K562 (cell line): Measurements from ENCODE around the gene CRYBG2. TPM values are rescaled to one million over a fixed set of nuclear protein-coding genes. Genes with fewer than 3 reads are reported as not detected.

ENCODE experiments used
- ATAC-seq: fragments of 200-7000 bp; cut with Tn5 transposase; 3 replicates; pipeline ENCODE4 v1.9.1; 2020; ENCODE audit warnings: moderate library complexity
- BruUV-seq: library from RNA; stranded (reverse); fragments of 400-500 nt; replicated peaks from 2 replicates; lab custom pipeline; 2021; lab: Mats Ljungman, UMichigan
- CTCF ChIA-PET: fragments of 300-600 bp; formaldehyde crosslinking; extraction: SDS; loops from one replicate; lab custom pipeline; 2021; ENCODE audit warnings: low intra/inter-chr PET ratio; lab: Yijun Ruan, JAX
- POLR2A ChIA-PET: fragments of 300-600, 350-650 bp; sonication (Branson Sonifier 250); formaldehyde crosslinking; extraction: SDS; loops from one replicate; lab custom pipeline; 2021; ENCODE audit warnings: antibody characterized with exemption, inconsistent platforms; lab: Yijun Ruan, JAX
- DNase-seq, 4 experiments: peaks; one replicate each; pipeline versions ENCODE4 v3.0.0 to v3.0.0-alpha.2; 2011 to 2018; ENCODE audit warnings: low spot score in 3 of 4, mixed read lengths in 3 of 4; ENCODE audit errors: extremely low read depth in 1 of 4
- FAIRE-seq: peaks from 2 replicates; lab custom pipeline; 2011; peaks lifted over from hg19 to GRCh38; lab: Jason Lieb, UNC
- H2AFZ ChIP-seq: 2 replicates; pipeline ENCODE4 v1.6.0; 2011; ENCODE audit warnings: low read depth, low read length, control low read depth, inconsistent platforms
- H3K27ac ChIP-seq: fragments of 200-600 bp; 3 replicates; pipeline ENCODE4 v1.8.0; 2011; ENCODE audit warnings: low read depth, mild to moderate bottlenecking, control low read depth, inconsistent platforms, low read length, moderate library complexity, mixed read lengths; ENCODE audit errors: extremely low read depth
- H3K27me3 ChIP-seq, 2 experiments: fragments of 300-600 bp in 1 of 2; 2 replicates in 1 of 2; 3 replicates in 1 of 2; pipeline versions ENCODE4 v1.6.0 to v1.8.0; 2011; ENCODE audit warnings: inconsistent platforms in 2 of 2, low read length in 2 of 2, mild to moderate bottlenecking in 1 of 2, mixed read lengths in 1 of 2, moderate library complexity in 1 of 2; ENCODE audit not compliant: control insufficient read depth in 2 of 2, insufficient read depth in 2 of 2
- H3K36me3 ChIP-seq: fragments of 300-600 bp; 3 replicates; pipeline ENCODE4 v1.8.0; 2011; ENCODE audit warnings: mild to moderate bottlenecking, low read length, inconsistent platforms; ENCODE audit not compliant: control insufficient read depth, insufficient read depth
- H3K4me1 ChIP-seq, 2 experiments: fragments of 200-600 bp in 1 of 2; replicated peaks in 1 of 2; 2 replicates in 1 of 2; 3 replicates in 1 of 2; pipeline versions ENCODE4 v1.5.1 to v1.8.0; 2011; ENCODE audit warnings: inconsistent platforms in 2 of 2, low read length in 2 of 2, mild to moderate bottlenecking in 1 of 2, mixed read lengths in 1 of 2, moderate library complexity in 1 of 2; ENCODE audit not compliant: control insufficient read depth in 2 of 2, insufficient read depth in 2 of 2
- H3K4me2 ChIP-seq: 2 replicates; pipeline ENCODE4 v1.6.1; 2011; ENCODE audit warnings: low read length, control low read depth, inconsistent platforms, mixed read lengths; ENCODE audit not compliant: insufficient read depth
- H3K4me3 ChIP-seq: fragments of 200-600 bp; sonication (generic), shearing (Covaris generic); 2 replicates; pipeline ENCODE4 v1.5.1; 2016; ENCODE audit warnings: control low read depth, inconsistent platforms
- H3K79me2 ChIP-seq: fragments of 200-600 bp; 3 replicates; pipeline ENCODE4 v1.8.0; 2011; ENCODE audit warnings: low read length, inconsistent platforms; ENCODE audit not compliant: control insufficient read depth, insufficient read depth
- H3K9ac ChIP-seq, 2 experiments: 2 replicates each; pipeline versions ENCODE4 v1.6.0 to v1.6.1; 2011; ENCODE audit warnings: low read depth in 2 of 2, low read length in 2 of 2, control low read depth in 1 of 2, inconsistent platforms in 1 of 2, mild to moderate bottlenecking in 1 of 2, mixed read lengths in 1 of 2; ENCODE audit not compliant: insufficient read depth in 1 of 2
- H3K9me1 ChIP-seq: one replicate; pipeline ENCODE4 v1.6.0; 2011; ENCODE audit warnings: inconsistent platforms, mild to moderate bottlenecking, low read length, moderate library complexity; ENCODE audit not compliant: control insufficient read depth, insufficient read depth
- H3K9me3 ChIP-seq: replicated peaks from 2 replicates; pipeline ENCODE4 v1.5.1; 2011; ENCODE audit warnings: low read depth, low read length, inconsistent platforms; ENCODE audit not compliant: control insufficient read depth, insufficient read depth
- H4K20me1 ChIP-seq: replicated peaks from 2 replicates; pipeline ENCODE4 v1.6.1; 2011; ENCODE audit warnings: low read length, inconsistent platforms, mixed read lengths; ENCODE audit not compliant: control insufficient read depth, insufficient read depth
- AFF4 ChIP-seq: sonication (generic); formaldehyde crosslinking; IDR thresholded peaks from 2 replicates; pipeline ENCODE4 v1.8.0; 2023; ENCODE audit warnings: mild to moderate bottlenecking, missing genetic modification reagents
- BRCA1 ChIP-seq, 2 experiments: fragments of 450-650 bp in 1 of 2; sonication (generic) in 1 of 2; formaldehyde crosslinking in 1 of 2; IDR thresholded peaks; 2 replicates each; pipeline versions ENCODE4 v1.5.0 to v1.6.1; 2017 to 2020; ENCODE audit warnings: mild to moderate bottlenecking in 1 of 2, missing genetic modification reagents in 1 of 2
- CBFA2T2 ChIP-seq: fragments of 450-650 bp; conservative IDR thresholded peaks from 2 replicates; pipeline ENCODE4 v1.6.1; 2017; ENCODE audit warnings: mild to moderate bottlenecking
- CREB3L1 ChIP-seq: fragments of 450-650 bp; IDR thresholded peaks from 2 replicates; pipeline ENCODE4 v1.6.1; 2014; ENCODE audit warnings: low read depth, mild to moderate bottlenecking, moderate library complexity, borderline replicate concordance
- DACH1 ChIP-seq: fragments of 450-650 bp; IDR thresholded peaks from 2 replicates; pipeline ENCODE4 v1.6.1; 2018; ENCODE audit not compliant: partially characterized antibody
- FIP1L1 ChIP-seq: fragments of 200-400 bp; formaldehyde crosslinking; IDR thresholded peaks from 2 replicates; pipeline ENCODE4 v1.6.1; 2018; ENCODE audit warnings: mild to moderate bottlenecking, low read depth, low read length; ENCODE audit not compliant: poor library complexity, severe bottlenecking
- PTBP1 ChIP-seq: fragments of 200-400 bp; formaldehyde crosslinking; IDR thresholded peaks from 2 replicates; pipeline ENCODE4 v1.6.1; 2017; ENCODE audit warnings: low read depth, low read length
- ZKSCAN1 ChIP-seq: fragments of 150-350 bp; IDR thresholded peaks from 2 replicates; pipeline ENCODE4 v1.6.1; 2016; ENCODE audit warnings: low read depth, low read length
- ZNF668 ChIP-seq: fragments of 250-450 bp; sonication (Bioruptor Pico); IDR thresholded peaks from 2 replicates; pipeline ENCODE4 v1.8.0; 2022; ENCODE audit warnings: mild to moderate bottlenecking, inconsistent platforms
- ZNF766 ChIP-seq: fragments of 200-800 bp; sonication (Bioruptor generic); conservative IDR thresholded peaks from 2 replicates; pipeline ENCODE4 v1.6.1; 2016; ENCODE audit warnings: missing genetic modification characterization, missing compliant biosample characterization
- ZSCAN32 ChIP-seq: fragments of 450-650 bp; formaldehyde crosslinking; IDR thresholded peaks from 2 replicates; pipeline ENCODE4 v1.4.0; 2020; ENCODE audit warnings: mild to moderate bottlenecking, moderate library complexity
- WGBS: fragments of 100-300 bp; shearing (Covaris generic); methylation state at CpG from one replicate; pipeline ENCODE4 v1.1.6; 2016; ENCODE audit warnings: low coverage, mixed read lengths; ENCODE audit not compliant: insufficient coverage; ENCODE audit errors: missing lambda C conversion rate; 5-methylcytosine and 5-hydroxymethylcytosine counted together
- in situ Hi-C: fragments of 300-500 bp; cut with MboI; formaldehyde crosslinking; loops from 4 replicates; pipeline ENCODE4 v1.15.0; 2018; ENCODE audit warnings: inconsistent platforms, mixed read lengths
- intact Hi-C: fragments of 100-400 bp; cut with micrococcal nuclease; formaldehyde crosslinking; loops from 2 replicates; pipeline ENCODE4 v1.14.2; 2022
- polyA plus RNA-seq, 8 experiments: library from polyadenylated mRNA; depleted of rRNA in 4 of 8; stranded (reverse) in 5 of 8; unstranded in 3 of 8; fragments of >200 nt; fragmentation: Nextera tagmentation in 2 of 8; fragmentation: Illumina TruSeq in 1 of 8; extraction: Ambion mirVana in 2 of 8; extraction: Trizol in 1 of 8; gene quantifications; 2 replicates each; pipeline versions ENCODE4 v1.2.1 to v1.2.3, GENCODE V29; 2011 to 2014; ENCODE audit warnings: inconsistent platforms in 1 of 8, missing spikeins in 1 of 8
- total RNA-seq, 7 experiments: library from RNA; depleted of rRNA in 6 of 7; stranded (reverse); fragments of >200 nt in 6 of 7; fragmentation: Illumina TruSeq in 2 of 7; extraction: Trizol in 2 of 7; gene quantifications; 2 replicates each; pipeline versions ENCODE4 v1.2.1 to v1.2.3, GENCODE V29; 2011 to 2021; ENCODE audit warnings: low replicate concordance in 1 of 7

The CRYBG2 gene
- total and polyA plus RNA-seq, 9 of the 15 experiments (the other 6 are each of a cell fraction or from before 2014, with no cell fraction given), result 0.39 to 8.5 (median 3.7) TPM

GRCh38 chr1:26344147-26344920 is 9.6 kb downstream of the CRYBG2 start:
- no peaks in the 10 kb centered on the region for H3K27me3 ChIP-seq
- in situ Hi-C loops (no loop called here), intact Hi-C loops (no loop called here)
- no peaks in the 10 kb centered on the region for H3K79me2 ChIP-seq
- no peak overlapping the region for H2AFZ ChIP-seq
- ChIA-PET POLR2A (interaction anchor here (1.1 kb wide), 1 partner anchor 24 kb away, joined by 3 read pairs; no protein-coding TSS in a partner anchor), CTCF (no interaction called here)
- WGBS, result 61% methylated on average over 14 of the region's 15 CpGs
- FAIRE-seq, result no peak
- peak; percentile 45; the same call in 2 of the 3 replicates for ATAC-seq
- peak in 1 of 4 experiments; percentile 39 for DNase-seq
- no peak for TF ChIP-seq ZKSCAN1
- no peak for TF ChIP-seq PTBP1
- TF ChIP-seq FIP1L1, result no peak
- TF ChIP-seq CREB3L1, result no peak
- TF ChIP-seq ZNF766 (CRISPR knock-in tag), result no peak
- TF ChIP-seq AFF4 (CRISPR knock-in tag), result no peak
- TF ChIP-seq BRCA1 (IDR thresholded peaks at IDR 0.05), result no peak
- TF ChIP-seq BRCA1 (CRISPR knock-in tag; IDR thresholded peaks at IDR 0.05), result no peak
- TF ChIP-seq ZNF668 (CRISPR knock-in tag), result no peak
- TF ChIP-seq DACH1, result no peak
- TF ChIP-seq ZSCAN32 (CRISPR knock-in tag), result no peak
- TF ChIP-seq CBFA2T2, result no peak
- no peaks in the 10 kb centered on the region for H4K20me1 ChIP-seq
- BruUV-seq, result no TSS peak
- no peak overlapping the region for H3K27ac ChIP-seq
- H3K4me1 ChIP-seq, result peaks cover 4 to 18% of the 10 kb centered on the region in 2 experiments; a peak in 3 of 5 replicates
- H3K9ac ChIP-seq, result no peak overlapping the region
- H3K9me3 ChIP-seq, result no peaks in the 10 kb centered on the region
- H3K36me3 ChIP-seq, result no peaks in the 10 kb centered on the region
- no peak overlapping the region for H3K4me2 ChIP-seq
- no peaks in the 10 kb centered on the region for H3K9me1 ChIP-seq
- no peak overlapping the region for H3K4me3 ChIP-seq
